K562 (cell line): ENCODE results near the gene FSCN2. TPM values are rescaled to one million over a fixed set of nuclear protein-coding genes. Genes with fewer than 3 reads are reported as not detected.

ENCODE experiments used
- ATAC-seq: fragments of 200-7000 bp; cut with Tn5 transposase; 3 replicates; pipeline ENCODE4 v1.9.1; 2020; ENCODE audit warnings: moderate library complexity
- BruUV-seq: library from RNA; stranded (reverse); fragments of 400-500 nt; replicated peaks from 2 replicates; lab custom pipeline; 2021; lab: Mats Ljungman, UMichigan
- CTCF ChIA-PET: fragments of 300-600 bp; formaldehyde crosslinking; extraction: SDS; loops from one replicate; lab custom pipeline; 2021; ENCODE audit warnings: low intra/inter-chr PET ratio; lab: Yijun Ruan, JAX
- POLR2A ChIA-PET: fragments of 300-600, 350-650 bp; sonication (Branson Sonifier 250); formaldehyde crosslinking; extraction: SDS; loops from one replicate; lab custom pipeline; 2021; ENCODE audit warnings: antibody characterized with exemption, inconsistent platforms; lab: Yijun Ruan, JAX
- DNase-seq, 4 experiments: peaks; one replicate each; pipeline versions ENCODE4 v3.0.0 to v3.0.0-alpha.2; 2011 to 2018; ENCODE audit warnings: low spot score in 3 of 4, mixed read lengths in 3 of 4; ENCODE audit errors: extremely low read depth in 1 of 4
- FAIRE-seq: peaks from 2 replicates; lab custom pipeline; 2011; peaks lifted over from hg19 to GRCh38; lab: Jason Lieb, UNC
- H2AFZ ChIP-seq: 2 replicates; pipeline ENCODE4 v1.6.0; 2011; ENCODE audit warnings: low read depth, low read length, control low read depth, inconsistent platforms
- H3K27ac ChIP-seq: fragments of 200-600 bp; 3 replicates; pipeline ENCODE4 v1.8.0; 2011; ENCODE audit warnings: low read depth, mild to moderate bottlenecking, control low read depth, inconsistent platforms, low read length, moderate library complexity, mixed read lengths; ENCODE audit errors: extremely low read depth
- H3K27me3 ChIP-seq, 2 experiments: fragments of 300-600 bp in 1 of 2; 2 replicates in 1 of 2; 3 replicates in 1 of 2; pipeline versions ENCODE4 v1.6.0 to v1.8.0; 2011; ENCODE audit warnings: inconsistent platforms in 2 of 2, low read length in 2 of 2, mild to moderate bottlenecking in 1 of 2, mixed read lengths in 1 of 2, moderate library complexity in 1 of 2; ENCODE audit not compliant: control insufficient read depth in 2 of 2, insufficient read depth in 2 of 2
- H3K36me3 ChIP-seq: fragments of 300-600 bp; 3 replicates; pipeline ENCODE4 v1.8.0; 2011; ENCODE audit warnings: mild to moderate bottlenecking, low read length, inconsistent platforms; ENCODE audit not compliant: control insufficient read depth, insufficient read depth
- H3K4me1 ChIP-seq, 2 experiments: fragments of 200-600 bp in 1 of 2; replicated peaks in 1 of 2; 2 replicates in 1 of 2; 3 replicates in 1 of 2; pipeline versions ENCODE4 v1.5.1 to v1.8.0; 2011; ENCODE audit warnings: inconsistent platforms in 2 of 2, low read length in 2 of 2, mild to moderate bottlenecking in 1 of 2, mixed read lengths in 1 of 2, moderate library complexity in 1 of 2; ENCODE audit not compliant: control insufficient read depth in 2 of 2, insufficient read depth in 2 of 2
- H3K4me2 ChIP-seq: 2 replicates; pipeline ENCODE4 v1.6.1; 2011; ENCODE audit warnings: low read length, control low read depth, inconsistent platforms, mixed read lengths; ENCODE audit not compliant: insufficient read depth
- H3K4me3 ChIP-seq: fragments of 200-600 bp; sonication (generic), shearing (Covaris generic); 2 replicates; pipeline ENCODE4 v1.5.1; 2016; ENCODE audit warnings: control low read depth, inconsistent platforms
- H3K79me2 ChIP-seq: fragments of 200-600 bp; 3 replicates; pipeline ENCODE4 v1.8.0; 2011; ENCODE audit warnings: low read length, inconsistent platforms; ENCODE audit not compliant: control insufficient read depth, insufficient read depth
- H3K9ac ChIP-seq, 2 experiments: 2 replicates each; pipeline versions ENCODE4 v1.6.0 to v1.6.1; 2011; ENCODE audit warnings: low read depth in 2 of 2, low read length in 2 of 2, control low read depth in 1 of 2, inconsistent platforms in 1 of 2, mild to moderate bottlenecking in 1 of 2, mixed read lengths in 1 of 2; ENCODE audit not compliant: insufficient read depth in 1 of 2
- H3K9me1 ChIP-seq: one replicate; pipeline ENCODE4 v1.6.0; 2011; ENCODE audit warnings: inconsistent platforms, mild to moderate bottlenecking, low read length, moderate library complexity; ENCODE audit not compliant: control insufficient read depth, insufficient read depth
- H3K9me3 ChIP-seq: replicated peaks from 2 replicates; pipeline ENCODE4 v1.5.1; 2011; ENCODE audit warnings: low read depth, low read length, inconsistent platforms; ENCODE audit not compliant: control insufficient read depth, insufficient read depth
- H4K20me1 ChIP-seq: replicated peaks from 2 replicates; pipeline ENCODE4 v1.6.1; 2011; ENCODE audit warnings: low read length, inconsistent platforms, mixed read lengths; ENCODE audit not compliant: control insufficient read depth, insufficient read depth
- ATF7 ChIP-seq: fragments of 450-650 bp; IDR thresholded peaks from 2 replicates; pipeline ENCODE4 v1.7.1; 2014; ENCODE audit warnings: mild to moderate bottlenecking, moderate library complexity
- GABPB1 ChIP-seq: sonication (generic); formaldehyde crosslinking; IDR thresholded peaks from 2 replicates; pipeline ENCODE4 v1.8.0; 2022; ENCODE audit warnings: mild to moderate bottlenecking, missing genetic modification reagents
- POLR2G ChIP-seq: fragments of 200-400 bp; formaldehyde crosslinking; IDR thresholded peaks from 2 replicates; pipeline ENCODE4 v1.6.1; 2017; ENCODE audit warnings: low read depth, mild to moderate bottlenecking, antibody characterized with exemption, low read length, moderate library complexity
- ZNF232 ChIP-seq: sonication (generic); formaldehyde crosslinking; IDR thresholded peaks from 2 replicates; pipeline ENCODE4 v1.8.0; 2022; ENCODE audit warnings: mild to moderate bottlenecking, missing genetic modification reagents
- WGBS: fragments of 100-300 bp; shearing (Covaris generic); methylation state at CpG from one replicate; pipeline ENCODE4 v1.1.6; 2016; ENCODE audit warnings: low coverage, mixed read lengths; ENCODE audit not compliant: insufficient coverage; ENCODE audit errors: missing lambda C conversion rate; 5-methylcytosine and 5-hydroxymethylcytosine counted together
- in situ Hi-C: fragments of 300-500 bp; cut with MboI; formaldehyde crosslinking; loops from 4 replicates; pipeline ENCODE4 v1.15.0; 2018; ENCODE audit warnings: inconsistent platforms, mixed read lengths
- intact Hi-C: fragments of 100-400 bp; cut with micrococcal nuclease; formaldehyde crosslinking; loops from 2 replicates; pipeline ENCODE4 v1.14.2; 2022
- polyA plus RNA-seq, 8 experiments: library from polyadenylated mRNA; depleted of rRNA in 4 of 8; stranded (reverse) in 5 of 8; unstranded in 3 of 8; fragments of >200 nt; fragmentation: Nextera tagmentation in 2 of 8; fragmentation: Illumina TruSeq in 1 of 8; extraction: Ambion mirVana in 2 of 8; extraction: Trizol in 1 of 8; gene quantifications; 2 replicates each; pipeline versions ENCODE4 v1.2.1 to v1.2.3, GENCODE V29; 2011 to 2014; ENCODE audit warnings: inconsistent platforms in 1 of 8, missing spikeins in 1 of 8
- total RNA-seq, 7 experiments: library from RNA; depleted of rRNA in 6 of 7; stranded (reverse); fragments of >200 nt in 6 of 7; fragmentation: Illumina TruSeq in 2 of 7; extraction: Trizol in 2 of 7; gene quantifications; 2 replicates each; pipeline versions ENCODE4 v1.2.1 to v1.2.3, GENCODE V29; 2011 to 2021; ENCODE audit warnings: low replicate concordance in 1 of 7
- TF ChIP-seq, protein P1 (sequence below): fragments of 450-650 bp; IDR thresholded peaks from 2 replicates; pipeline ENCODE4 v1.6.1; 2016; ENCODE audit warnings: low read depth, mild to moderate bottlenecking, moderate library complexity
- TF ChIP-seq, protein P2 (sequence below): fragments of 200-800 bp; sonication (Bioruptor generic); IDR thresholded peaks from 2 replicates; pipeline ENCODE4 v1.6.1; 2017; ENCODE audit warnings: missing genetic modification characterization, missing compliant biosample characterization
- TF ChIP-seq, protein P3 (sequence below): fragments of 450-650 bp; IDR thresholded peaks from one replicate; pipeline ENCODE4 v1.6.1; 2018; ENCODE audit warnings: mild to moderate bottlenecking, moderate library complexity; ENCODE audit not compliant: partially characterized antibody
- TF ChIP-seq, protein P4 (sequence below): fragments of 450-650 bp; IDR thresholded peaks from 2 replicates; pipeline ENCODE4 v1.6.1; 2014; ENCODE audit warnings: low read depth, mild to moderate bottlenecking, moderate library complexity, borderline replicate concordance

The FSCN2 gene
- total and polyA plus RNA-seq, 9 of the 15 experiments (the other 6 are each of a cell fraction or from before 2014, with no cell fraction given), result 0.08 TPM; not detected in 8

DNA sequence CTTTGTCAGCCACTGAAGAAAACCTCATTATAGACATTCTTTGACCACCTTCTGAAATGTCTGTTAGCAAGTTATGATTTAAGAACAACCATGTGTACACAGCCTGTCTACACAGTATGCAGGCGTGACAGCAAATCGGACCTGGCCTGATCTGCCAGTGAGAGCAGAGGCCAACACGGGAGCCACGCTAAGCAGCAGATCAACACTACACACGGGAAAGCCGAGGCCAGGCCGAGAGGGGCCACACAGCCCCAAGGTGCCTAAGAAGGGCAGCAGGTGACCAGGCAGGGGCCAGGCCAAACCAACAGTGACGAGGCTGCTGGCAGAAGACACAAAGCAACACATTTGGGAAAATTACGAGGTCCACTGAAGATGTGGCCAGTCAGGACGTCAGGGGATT is 40.2 kb downstream of the FSCN2 start:
- Histone ChIP-seq H4K20me1 (peaks cover 5% of the 10 kb centered on the region; the same call in 1 of the 2 replicates), H3K9ac (no peak overlapping the region), H3K4me3 (no peak overlapping the region), H3K9me1 (no peaks in the 10 kb centered on the region), H3K36me3 (peaks cover 94% of the 10 kb centered on the region), H3K79me2 (no peaks in the 10 kb centered on the region), H3K27ac (no peak overlapping the region), H3K9me3 (no peaks in the 10 kb centered on the region), H3K4me1 (peaks cover 0 to 3% of the 10 kb centered on the region in 2 experiments; a peak in 1 of 5 replicates), H3K4me2 (no peak overlapping the region), H3K27me3 (no peaks in the 10 kb centered on the region), H2AFZ (no peak overlapping the region)
- DNase-seq, result no peak
- WGBS, result 96% methylated on average over 10 of the region's 10 CpGs
- no peak for FAIRE-seq
- BruUV-seq, result no TSS peak
- in situ Hi-C loops (no loop called here), intact Hi-C loops (no loop called here)
- ATAC-seq, result no peak
- TF ChIP-seq, protein P1, sequence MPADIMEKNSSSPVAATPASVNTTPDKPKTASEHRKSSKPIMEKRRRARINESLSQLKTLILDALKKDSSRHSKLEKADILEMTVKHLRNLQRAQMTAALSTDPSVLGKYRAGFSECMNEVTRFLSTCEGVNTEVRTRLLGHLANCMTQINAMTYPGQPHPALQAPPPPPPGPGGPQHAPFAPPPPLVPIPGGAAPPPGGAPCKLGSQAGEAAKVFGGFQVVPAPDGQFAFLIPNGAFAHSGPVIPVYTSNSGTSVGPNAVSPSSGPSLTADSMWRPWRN, result no peak
- peak; percentile 34; the same call in 1 of the 2 replicates for TF ChIP-seq POLR2G
- POLR2A ChIA-PET, result interaction anchor here (0.6 to 3.7 kb wide), 5 partner anchors 10 to 139 kb away, joined by 3 to 16 read pairs (median 3); partner anchors contain the start of gene FAAP100
- CTCF ChIA-PET, result no interaction called here

DNA sequence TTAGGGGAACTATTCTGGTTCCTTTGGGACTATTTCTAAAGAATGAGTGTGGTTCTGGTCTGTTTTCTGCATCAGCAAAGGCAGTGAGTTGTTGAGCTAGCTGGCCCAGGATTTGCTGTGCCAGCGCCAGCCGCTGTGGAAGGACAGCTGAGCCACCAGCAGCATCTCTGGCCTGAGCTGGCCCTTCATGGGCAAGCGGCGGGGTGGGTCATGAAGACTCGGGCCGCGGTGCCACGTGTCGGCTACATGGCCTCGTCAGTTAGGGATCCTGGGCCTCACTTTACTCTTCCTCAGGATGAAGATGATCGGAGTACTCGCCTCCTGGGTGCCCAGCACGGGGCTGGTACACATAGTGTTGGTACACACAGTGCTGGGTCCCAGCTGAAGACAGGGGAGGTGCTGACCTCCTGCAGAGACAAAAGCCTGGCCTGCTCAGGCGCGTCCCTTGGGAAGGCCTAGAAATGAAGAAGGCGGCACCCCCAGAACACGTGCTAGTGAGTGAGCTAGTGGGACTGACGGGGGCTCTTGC is 41.9 kb downstream of the FSCN2 start:
- ATAC-seq (no peak), FAIRE-seq (no peak), DNase-seq (no peak)
- in situ Hi-C loops (no loop called here), intact Hi-C loops (no loop called here)
- CTCF ChIA-PET, result no interaction called here
- H3K9me1 ChIP-seq, result no peaks in the 10 kb centered on the region
- H3K36me3 ChIP-seq, result peaks cover 93% of the 10 kb centered on the region
- no peak overlapping the region for H2AFZ ChIP-seq
- H3K4me3 ChIP-seq, result no peak overlapping the region
- peaks cover 5% of the 10 kb centered on the region; the same call in 1 of the 2 replicates for H4K20me1 ChIP-seq
- no peak overlapping the region for H3K27ac ChIP-seq
- H3K4me1 ChIP-seq, result peaks cover 0 to 3% of the 10 kb centered on the region in 2 experiments; a peak in 1 of 5 replicates
- no peaks in the 10 kb centered on the region for H3K79me2 ChIP-seq
- POLR2A ChIA-PET, result interaction anchor here (1.0 to 3.7 kb wide), 2 partner anchors 12 to 58 kb away, joined by 3 to 16 read pairs; no protein-coding TSS in a partner anchor
- no peak overlapping the region for H3K4me2 ChIP-seq
- WGBS, result 97% methylated on average over 15 of the region's 18 CpGs
- no peak overlapping the region; a peak in 1 of 4 replicates for H3K9ac ChIP-seq
- no TSS peak for BruUV-seq
- H3K27me3 ChIP-seq, result no peaks in the 10 kb centered on the region
- H3K9me3 ChIP-seq, result no peaks in the 10 kb centered on the region
- TF ChIP-seq GABPB1 (CRISPR knock-in tag), result no peak
- TF ChIP-seq, protein P2, sequence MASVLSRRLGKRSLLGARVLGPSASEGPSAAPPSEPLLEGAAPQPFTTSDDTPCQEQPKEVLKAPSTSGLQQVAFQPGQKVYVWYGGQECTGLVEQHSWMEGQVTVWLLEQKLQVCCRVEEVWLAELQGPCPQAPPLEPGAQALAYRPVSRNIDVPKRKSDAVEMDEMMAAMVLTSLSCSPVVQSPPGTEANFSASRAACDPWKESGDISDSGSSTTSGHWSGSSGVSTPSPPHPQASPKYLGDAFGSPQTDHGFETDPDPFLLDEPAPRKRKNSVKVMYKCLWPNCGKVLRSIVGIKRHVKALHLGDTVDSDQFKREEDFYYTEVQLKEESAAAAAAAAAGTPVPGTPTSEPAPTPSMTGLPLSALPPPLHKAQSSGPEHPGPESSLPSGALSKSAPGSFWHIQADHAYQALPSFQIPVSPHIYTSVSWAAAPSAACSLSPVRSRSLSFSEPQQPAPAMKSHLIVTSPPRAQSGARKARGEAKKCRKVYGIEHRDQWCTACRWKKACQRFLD (CRISPR knock-in tag), result no peak
- TF ChIP-seq ATF7, result no peak
- TF ChIP-seq, protein P3, sequence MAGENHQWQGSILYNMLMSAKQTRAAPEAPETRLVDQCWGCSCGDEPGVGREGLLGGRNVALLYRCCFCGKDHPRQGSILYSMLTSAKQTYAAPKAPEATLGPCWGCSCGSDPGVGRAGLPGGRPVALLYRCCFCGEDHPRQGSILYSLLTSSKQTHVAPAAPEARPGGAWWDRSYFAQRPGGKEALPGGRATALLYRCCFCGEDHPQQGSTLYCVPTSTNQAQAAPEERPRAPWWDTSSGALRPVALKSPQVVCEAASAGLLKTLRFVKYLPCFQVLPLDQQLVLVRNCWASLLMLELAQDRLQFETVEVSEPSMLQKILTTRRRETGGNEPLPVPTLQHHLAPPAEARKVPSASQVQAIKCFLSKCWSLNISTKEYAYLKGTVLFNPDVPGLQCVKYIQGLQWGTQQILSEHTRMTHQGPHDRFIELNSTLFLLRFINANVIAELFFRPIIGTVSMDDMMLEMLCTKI, result no peak
- TF ChIP-seq ZNF232, result no peak
- TF ChIP-seq, protein P4, sequence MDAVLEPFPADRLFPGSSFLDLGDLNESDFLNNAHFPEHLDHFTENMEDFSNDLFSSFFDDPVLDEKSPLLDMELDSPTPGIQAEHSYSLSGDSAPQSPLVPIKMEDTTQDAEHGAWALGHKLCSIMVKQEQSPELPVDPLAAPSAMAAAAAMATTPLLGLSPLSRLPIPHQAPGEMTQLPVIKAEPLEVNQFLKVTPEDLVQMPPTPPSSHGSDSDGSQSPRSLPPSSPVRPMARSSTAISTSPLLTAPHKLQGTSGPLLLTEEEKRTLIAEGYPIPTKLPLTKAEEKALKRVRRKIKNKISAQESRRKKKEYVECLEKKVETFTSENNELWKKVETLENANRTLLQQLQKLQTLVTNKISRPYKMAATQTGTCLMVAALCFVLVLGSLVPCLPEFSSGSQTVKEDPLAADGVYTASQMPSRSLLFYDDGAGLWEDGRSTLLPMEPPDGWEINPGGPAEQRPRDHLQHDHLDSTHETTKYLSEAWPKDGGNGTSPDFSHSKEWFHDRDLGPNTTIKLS, result no peak
